Keratinocyte (primary cell): ENCODE measurements around the gene CD3G. TPM values are rescaled to one million over a fixed set of nuclear protein-coding genes. Genes with fewer than 3 reads are reported as not detected.

Experiments used
- DNase-seq: peaks from one replicate; pipeline ENCODE4 v3.0.0-alpha.2; 2011; ENCODE audit warnings: low read depth, missing footprints, low spot score
- FAIRE-seq: peaks from 2 replicates; lab custom pipeline; 2011; peaks lifted over from hg19 to GRCh38; lab: Jason Lieb, UNC
- H2AFZ ChIP-seq: 2 replicates; pipeline ENCODE4 v1.6.0; 2012; ENCODE audit warnings: low read length, control low read depth, inconsistent platforms; ENCODE audit not compliant: control insufficient read depth
- H3K27ac ChIP-seq: 2 replicates; pipeline ENCODE4 v1.5.1; 2011; ENCODE audit warnings: low read length; ENCODE audit not compliant: control insufficient read depth, insufficient read depth
- H3K27me3 ChIP-seq: 3 replicates; pipeline ENCODE4 v1.6.0; 2011; ENCODE audit warnings: low read length; ENCODE audit not compliant: control insufficient read depth, insufficient read depth; ENCODE audit errors: extremely low read depth
- H3K36me3 ChIP-seq, 2 experiments: 2 replicates in 1 of 2; 3 replicates in 1 of 2; pipeline ENCODE4 v1.5.1; 2011; ENCODE audit warnings: low read length in 2 of 2, mild to moderate bottlenecking in 1 of 2; ENCODE audit not compliant: control insufficient read depth in 2 of 2, insufficient read depth in 2 of 2; ENCODE audit errors: extremely low read depth in 1 of 2
- H3K4me1 ChIP-seq: 3 replicates; pipeline ENCODE4 v1.5.1; 2011; ENCODE audit warnings: low read length; ENCODE audit not compliant: control insufficient read depth, insufficient read depth; ENCODE audit errors: extremely low read depth
- H3K4me2 ChIP-seq: 3 replicates; pipeline ENCODE4 v1.6.0; 2011; ENCODE audit warnings: low read depth, low read length; ENCODE audit not compliant: control insufficient read depth, insufficient read depth; ENCODE audit errors: extremely low read depth
- H3K4me3 ChIP-seq, 3 experiments: fragments of 200-600 bp in 1 of 3; sonication (generic) in 1 of 3; 2 replicates in 2 of 3; 3 replicates in 1 of 3; pipeline ENCODE4 v1.5.1; 2011 to 2016; ENCODE audit warnings: low read length in 3 of 3, mild to moderate bottlenecking in 3 of 3, control low read depth in 2 of 3, inconsistent platforms in 1 of 3, low read depth in 1 of 3, mixed read lengths in 1 of 3, mixed run types in 1 of 3, moderate library complexity in 1 of 3; ENCODE audit not compliant: control insufficient read depth in 2 of 3, insufficient read depth in 2 of 3; ENCODE audit errors: extremely low read depth in 1 of 3
- H3K79me2 ChIP-seq: 2 replicates; pipeline ENCODE4 v1.6.0; 2012; ENCODE audit warnings: low read length; ENCODE audit not compliant: control insufficient read depth, insufficient read depth
- H3K9ac ChIP-seq: 3 replicates; pipeline ENCODE4 v1.6.0; 2011; ENCODE audit warnings: low read length; ENCODE audit not compliant: control insufficient read depth, insufficient read depth; ENCODE audit errors: extremely low read depth
- H3K9me1 ChIP-seq: 3 replicates; pipeline ENCODE4 v1.6.0; 2011; ENCODE audit warnings: low read length; ENCODE audit not compliant: control insufficient read depth, insufficient read depth; ENCODE audit errors: extremely low read depth
- H3K9me3 ChIP-seq: 2 replicates; pipeline ENCODE4 v1.5.1; 2012; ENCODE audit warnings: low read depth, low read length; ENCODE audit not compliant: control insufficient read depth
- H4K20me1 ChIP-seq: 3 replicates; pipeline ENCODE4 v1.6.0; 2011; ENCODE audit warnings: low read length; ENCODE audit not compliant: control insufficient read depth, insufficient read depth; ENCODE audit errors: extremely low read depth
- CTCF ChIP-seq, 3 experiments: IDR thresholded peaks in 1 of 3; conservative IDR thresholded peaks in 1 of 3; optimal IDR thresholded peaks in 1 of 3; 2 replicates in 2 of 3; 3 replicates in 1 of 3; pipeline versions ENCODE3 to v1.5.1; 2011; ENCODE audit warnings: low read length in 3 of 3, mild to moderate bottlenecking in 3 of 3, moderate library complexity in 2 of 3, control low read depth in 1 of 3, inconsistent platforms in 1 of 3; ENCODE audit not compliant: insufficient read depth in 2 of 3; ENCODE audit errors: extremely low read depth in 1 of 3
- EZH2 ChIP-seq: IDR thresholded peaks from one replicate; pipeline ENCODE4 v1.6.1; 2012; ENCODE audit warnings: inconsistent platforms, mild to moderate bottlenecking, low read length, moderate library complexity
- dilution Hi-C: fragments of 300-500 bp; cut with MboI; formaldehyde crosslinking; loops from one replicate; pipeline ENCODE4 v1.7.0; 2020; ENCODE audit warnings: low sequenced_read_pairs; ENCODE audit not compliant: extremely low pct_ligation_motif_present
- polyA plus RNA-seq, 5 experiments: library from polyadenylated mRNA; depleted of rRNA in 3 of 5; stranded (reverse) in 3 of 5; stranded (forward) in 1 of 5; unstranded in 1 of 5; fragments of >200 nt; gene quantifications; 1 replicate in 1 of 5; 2 replicates in 3 of 5; 3 replicates in 1 of 5; pipeline versions ENCODE4 v1.2.1 to v1.2.3, GENCODE V29; 2011 to 2012; ENCODE audit warnings: missing spikeins in 2 of 5, low read depth in 1 of 5, low replicate concordance in 1 of 5

The CD3G gene
- polyA plus RNA-seq, 1 donor (not counting 4 experiments of a cell fraction or from before 2014, with no cell fraction given), result not detected

- no peak overlapping the region for H3K9ac ChIP-seq
- no peaks in the 10 kb centered on the region for H3K9me3 ChIP-seq
- H3K79me2 ChIP-seq, result no peaks in the 10 kb centered on the region
- no peaks in the 10 kb centered on the region for H3K36me3 ChIP-seq
- TF ChIP-seq EZH2 (no peak), CTCF (optimal IDR thresholded peaks at IDR 0.05 in 1 of 3, IDR thresholded peaks at IDR 0.05 in 1 of 3, conservative IDR thresholded peaks at IDR 0.05 in 1 of 3; ENCODE audit: extremely low read depth in 1 of 3, insufficient read depth in 2 of 3, low read length in 3 of 3) (peak; percentile 58 to 74 (median 59))
- H2AFZ ChIP-seq, result no peak overlapping the region
- H3K4me1 ChIP-seq, result peaks cover 17% of the 10 kb centered on the region
- H3K4me2 ChIP-seq, result peak overlapping the region; percentile 30
- dilution Hi-C loops, result no loop called here
- no peaks in the 10 kb centered on the region for H3K9me1 ChIP-seq
- peaks cover 2% of the 10 kb centered on the region for H3K27me3 ChIP-seq
- H3K4me3 ChIP-seq, result no peak overlapping the region
- DNase-seq, result peak; percentile 53
- peak; percentile 71 for FAIRE-seq
- H4K20me1 ChIP-seq, result no peaks in the 10 kb centered on the region
- H3K27ac ChIP-seq, result no peak overlapping the region
Measured at GRCh38 chr11:118295815-118296454, 48.2 kb upstream of the CD3G start.

- Histone ChIP-seq H3K27me3 (peaks cover 5% of the 10 kb centered on the region), H3K9me3 (no peaks in the 10 kb centered on the region), H3K4me1 (no peaks in the 10 kb centered on the region), H3K4me2 (no peak overlapping the region), H4K20me1 (no peaks in the 10 kb centered on the region), H3K27ac (no peak overlapping the region), H3K9ac (no peak overlapping the region), H2AFZ (no peak overlapping the region), H3K79me2 (no peaks in the 10 kb centered on the region), H3K9me1 (no peaks in the 10 kb centered on the region), H3K36me3 (no peaks in the 10 kb centered on the region), H3K4me3 (no peak overlapping the region)
- TF ChIP-seq CTCF (optimal IDR thresholded peaks at IDR 0.05 in 1 of 3, IDR thresholded peaks at IDR 0.05 in 1 of 3, conservative IDR thresholded peaks at IDR 0.05 in 1 of 3; ENCODE audit: extremely low read depth in 1 of 3, insufficient read depth in 2 of 3, low read length in 3 of 3) (no peak), EZH2 (no peak)
- dilution Hi-C loops, result no loop called here
- FAIRE-seq, result no peak
- no peak for DNase-seq
Measured at GRCh38 chr11:118301600-118302195, 42.4 kb upstream of the CD3G start.
